Vagina (tissue), 2 donors: Measurements from ENCODE around the gene NUDT3. TPM values are rescaled to one million over a fixed set of nuclear protein-coding genes. Genes with fewer than 3 reads are reported as not detected.

Source experiments
- DNase-seq, 2 donors: peaks; one replicate each; pipeline ENCODE4 v3.0.0-alpha.2; 2017; ENCODE audit errors: extremely low spot score in 2 of 2
- H3K27ac ChIP-seq: fragments of 200-600 bp; sonication (generic); one replicate; pipeline ENCODE4 v1.5.1; 2019
- H3K27me3 ChIP-seq: fragments of 200-600 bp; sonication (generic); one replicate; pipeline ENCODE4 v1.5.1; 2019
- H3K36me3 ChIP-seq, 2 donors: fragments of 200-600 bp; sonication (generic); one replicate each; pipeline ENCODE4 v1.5.1; 2017 to 2019
- H3K4me1 ChIP-seq: fragments of 200-600 bp; sonication (generic); one replicate; pipeline ENCODE4 v1.5.1; 2019
- H3K4me3 ChIP-seq, 2 donors: fragments of 200-600 bp; sonication (generic); 1 replicate in 1 of 2; 2 replicates in 1 of 2; pipeline ENCODE4 v1.5.1; 2016 to 2019
- H3K9me3 ChIP-seq: fragments of 200-600 bp; sonication (generic); one replicate; pipeline ENCODE4 v1.5.1; 2019
- CTCF ChIP-seq, 3 experiments: fragments of 450-650 bp in 2 of 3; fragments of 200-600 bp in 1 of 3; sonication (generic) in 1 of 3; IDR thresholded peaks; one replicate each; pipeline ENCODE4 v1.5.1; 2017 to 2019; ENCODE audit warnings: antibody characterized with exemption in 3 of 3, mild to moderate bottlenecking in 2 of 3, moderate library complexity in 2 of 3
- POLR2A ChIP-seq, 2 donors: fragments of 450-650 bp; IDR thresholded peaks; one replicate each; pipeline ENCODE4 v1.6.1; 2017; ENCODE audit warnings: antibody characterized with exemption in 2 of 2, mild to moderate bottlenecking in 2 of 2, moderate library complexity in 2 of 2
- POLR2AphosphoS5 ChIP-seq, 2 donors: sonication (generic); formaldehyde crosslinking; IDR thresholded peaks; one replicate each; pipeline ENCODE4 v1.9.0; 2017; ENCODE audit warnings: antibody characterized with exemption in 2 of 2, mild to moderate bottlenecking in 2 of 2, low read depth in 1 of 2; ENCODE audit not compliant: insufficient read depth in 1 of 2
- intact Hi-C: fragments of 100-400 bp; cut with DNase I; formaldehyde crosslinking; loops from one replicate; pipeline ENCODE4 v1.15.1; 2023
- total RNA-seq: library from RNA; depleted of rRNA; stranded (reverse); fragments of >200 nt; gene quantifications from one replicate; pipeline ENCODE4 v1.2.3, GENCODE V29; 2016

NUDT3 gene
- total RNA-seq, 1 donor from 2014 or later: 27.0 TPM

- TF ChIP-seq POLR2A (IDR thresholded peaks at IDR 0.05) (no peak), CTCF (IDR thresholded peaks at IDR 0.05) (no peak), POLR2AphosphoS5 (IDR thresholded peaks at IDR 0.05; ENCODE audit: insufficient read depth in 1 of 2, low read depth in 1 of 2) (no peak)
- Histone ChIP-seq H3K27me3 (no peaks in the 10 kb centered on the region), H3K4me3 (no peak overlapping the region), H3K27ac (no peak overlapping the region), H3K4me1 (no peaks in the 10 kb centered on the region), H3K36me3 (peaks cover 0 to 7% of the 10 kb centered on the region in 2 donors), H3K9me3 (no peaks in the 10 kb centered on the region)
- intact Hi-C loops: no loop called here
- DNase-seq: no peak
These were observed 110.7 kb downstream of the NUDT3 start for GRCh38 chr6:34281702-34282334.

GRCh38 chr6:34280216-34280615 is 112.3 kb downstream of the NUDT3 start:
- Histone ChIP-seq H3K27me3 (no peaks in the 10 kb centered on the region), H3K27ac (no peak overlapping the region), H3K4me1 (no peaks in the 10 kb centered on the region), H3K9me3 (no peaks in the 10 kb centered on the region), H3K36me3 (peaks cover 0 to 7% of the 10 kb centered on the region in 2 donors), H3K4me3 (no peak overlapping the region)
- intact Hi-C loops: no loop called here
- no peak for DNase-seq
- TF ChIP-seq POLR2AphosphoS5 (IDR thresholded peaks at IDR 0.05; ENCODE audit: insufficient read depth in 1 of 2, low read depth in 1 of 2): no peak
- no peak for TF ChIP-seq POLR2A (IDR thresholded peaks at IDR 0.05)
- no peak for TF ChIP-seq CTCF (IDR thresholded peaks at IDR 0.05)

- Histone ChIP-seq H3K4me1 (no peaks in the 10 kb centered on the region), H3K36me3 (peaks cover 0 to 7% of the 10 kb centered on the region in 2 donors), H3K4me3 (no peak overlapping the region), H3K27ac (no peak overlapping the region), H3K9me3 (no peaks in the 10 kb centered on the region), H3K27me3 (no peaks in the 10 kb centered on the region)
- no peak for DNase-seq
- TF ChIP-seq POLR2A (IDR thresholded peaks at IDR 0.05) (no peak), CTCF (IDR thresholded peaks at IDR 0.05) (no peak), POLR2AphosphoS5 (IDR thresholded peaks at IDR 0.05; ENCODE audit: insufficient read depth in 1 of 2, low read depth in 1 of 2) (no peak)
- intact Hi-C loops: no loop called here
These were observed 113.6 kb downstream of the NUDT3 start for GRCh38 chr6:34278833-34279232.

- intact Hi-C loops: no loop called here
- H3K9me3 ChIP-seq: no peaks in the 10 kb centered on the region
- H3K27me3 ChIP-seq: no peaks in the 10 kb centered on the region
- H3K4me1 ChIP-seq: no peaks in the 10 kb centered on the region
- DNase-seq: no peak
- TF ChIP-seq CTCF (IDR thresholded peaks at IDR 0.05): no peak
- no peak for TF ChIP-seq POLR2A (IDR thresholded peaks at IDR 0.05)
- TF ChIP-seq POLR2AphosphoS5 (IDR thresholded peaks at IDR 0.05; ENCODE audit: insufficient read depth in 1 of 2, low read depth in 1 of 2): no peak
- H3K36me3 ChIP-seq: peaks cover 0 to 7% of the 10 kb centered on the region in 2 donors
- H3K4me3 ChIP-seq: no peak overlapping the region
- H3K27ac ChIP-seq: no peak overlapping the region
These were observed 114.7 kb downstream of the NUDT3 start for GRCh38 chr6:34277763-34278112.

GRCh38 chr6:34276881-34277762 is 115.3 kb downstream of the NUDT3 start:
- no peak overlapping the region for H3K27ac ChIP-seq
- TF ChIP-seq CTCF (IDR thresholded peaks at IDR 0.05) (no peak), POLR2A (IDR thresholded peaks at IDR 0.05) (no peak)
- H3K4me3 ChIP-seq: no peak overlapping the region
- H3K27me3 ChIP-seq: no peaks in the 10 kb centered on the region
- no peak for DNase-seq
- H3K36me3 ChIP-seq: peaks cover 0 to 7% of the 10 kb centered on the region in 2 donors
- no peaks in the 10 kb centered on the region for H3K4me1 ChIP-seq
- intact Hi-C loops: no loop called here
- H3K9me3 ChIP-seq: no peaks in the 10 kb centered on the region
